Esophagus squamous epithelium (tissue), 5 donors: Measurements from ENCODE around the gene CYB5R2. TPM values are rescaled to one million over a fixed set of nuclear protein-coding genes. Genes with fewer than 3 reads are reported as not detected.

Experiments used
- DNase-seq: peaks from one replicate; lab custom pipeline; 2025; lab: John Stamatoyannopoulos, UW
- H3K27ac ChIP-seq, 4 donors: fragments of 200-600 bp; sonication (generic); one replicate each; pipeline ENCODE4 v1.5.1; 2016 to 2019; ENCODE audit warnings: mild to moderate bottlenecking in 1 of 4
- H3K27me3 ChIP-seq, 4 donors: fragments of 200-600 bp; sonication (generic); 1 replicate in 3 of 4; 2 replicates in 1 of 4; pipeline versions ENCODE4 v1.5.1 to v1.6.0; 2017 to 2021; ENCODE audit warnings: antibody characterized with exemption in 1 of 4
- H3K36me3 ChIP-seq, 3 donors: fragments of 200-600 bp; sonication (generic); one replicate each; pipeline ENCODE4 v1.5.1; 2016 to 2019
- H3K4me1 ChIP-seq, 3 donors: fragments of 200-600 bp; sonication (generic); one replicate each; pipeline ENCODE4 v1.5.1; 2017 to 2019
- H3K4me3 ChIP-seq, 4 donors: fragments of 200-600 bp; sonication (generic); 1 replicate in 3 of 4; 2 replicates in 1 of 4; pipeline ENCODE4 v1.5.1; 2016 to 2019; ENCODE audit warnings: mild to moderate bottlenecking in 2 of 4, moderate library complexity in 1 of 4
- H3K9me3 ChIP-seq, 3 donors: fragments of 200-600 bp; sonication (generic); one replicate each; pipeline ENCODE4 v1.5.1; 2016 to 2019
- CTCF ChIP-seq, 6 experiments: fragments of 450-650 bp in 4 of 6; fragments of 200-600 bp in 2 of 6; sonication (generic) in 2 of 6; IDR thresholded peaks; one replicate each; pipeline ENCODE4 v1.5.1; 2016 to 2019; ENCODE audit warnings: antibody characterized with exemption in 6 of 6, mild to moderate bottlenecking in 4 of 6, moderate library complexity in 4 of 6
- POLR2A ChIP-seq, 4 donors: fragments of 450-650 bp; IDR thresholded peaks; one replicate each; pipeline ENCODE4 v1.6.1; 2017; ENCODE audit warnings: antibody characterized with exemption in 4 of 4, mild to moderate bottlenecking in 4 of 4, moderate library complexity in 3 of 4
- WGBS, 2 donors: methylation state at CpG; one replicate each; pipeline ENCODE4 v1.1.5; 2018; 5-methylcytosine and 5-hydroxymethylcytosine counted together
- intact Hi-C: fragments of 100-400 bp; cut with DNase I; formaldehyde crosslinking; loops from one replicate; pipeline ENCODE4 v1.15.0; 2022
- total RNA-seq, 4 donors: library from RNA; depleted of rRNA; stranded (reverse); fragments of >200 nt; gene quantifications; one replicate each; pipeline ENCODE4 v1.1.0, GENCODE V29; 2016
- donor health status: DM: yes; HTN: yes; CAD: no.

CYB5R2 gene
- total RNA-seq, 4 donors from 2014 or later = 7.6 to 56.9 (median 18.0) TPM

- intact Hi-C loops = no loop called here
- no peak for TF ChIP-seq CTCF (IDR thresholded peaks at IDR 0.05)
- TF ChIP-seq POLR2A (IDR thresholded peaks at IDR 0.05) = no peak
Measured at GRCh38 chr11:7694235-7694634, 20.9 kb upstream of the CYB5R2 start.

GRCh38 chr11:7692426-7692825 lies 19.1 kb upstream of the CYB5R2 start:
- intact Hi-C loops = no loop called here
- H3K4me1 ChIP-seq = no peaks in the 10 kb centered on the region
- no peaks in the 10 kb centered on the region for H3K9me3 ChIP-seq
- H3K27me3 ChIP-seq = peaks cover 0 to 24% (median 0%) of the 10 kb centered on the region in 4 donors
- no peak for TF ChIP-seq POLR2A (IDR thresholded peaks at IDR 0.05)
- no peak for TF ChIP-seq CTCF (IDR thresholded peaks at IDR 0.05)
- DNase-seq = no peak
- H3K27ac ChIP-seq = no peak overlapping the region
- H3K36me3 ChIP-seq = no peaks in the 10 kb centered on the region
- WGBS, 2 donors = 68 to 81% methylated on average over 3 of the region's 3 CpGs
- no peak overlapping the region for H3K4me3 ChIP-seq

More at GRCh38 chr11:7694235-7694634, 20.9 kb upstream of the CYB5R2 start:
- Histone ChIP-seq H3K4me1 (no peaks in the 10 kb centered on the region), H3K27ac (no peak overlapping the region), H3K9me3 (no peaks in the 10 kb centered on the region), H3K4me3 (no peak overlapping the region), H3K36me3 (no peaks in the 10 kb centered on the region), H3K27me3 (peaks cover 0 to 24% (median 0%) of the 10 kb centered on the region in 4 donors)
- WGBS, 2 donors = 70 to 77% methylated on average over 3 of the region's 3 CpGs
- no peak for DNase-seq

- Histone ChIP-seq H3K27ac (no peak overlapping the region), H3K4me3 (no peak overlapping the region), H3K4me1 (no peaks in the 10 kb centered on the region), H3K36me3 (no peaks in the 10 kb centered on the region), H3K9me3 (no peaks in the 10 kb centered on the region), H3K27me3 (peaks cover 0 to 24% (median 0%) of the 10 kb centered on the region in 4 donors)
- WGBS, 2 donors = 56 to 61% methylated on average over 6 of the region's 6 CpGs
- intact Hi-C loops = no loop called here
- TF ChIP-seq POLR2A (IDR thresholded peaks at IDR 0.05) (no peak), CTCF (IDR thresholded peaks at IDR 0.05) (no peak)
- no peak for DNase-seq
Measured at GRCh38 chr11:7691759-7692350, 18.6 kb upstream of the CYB5R2 start.

GRCh38 chr11:7690648-7691047 lies 17.3 kb upstream of the CYB5R2 start:
- H3K4me1 ChIP-seq = no peaks in the 10 kb centered on the region
- WGBS, 2 donors = 42 to 52% methylated on average over 6 of the region's 6 CpGs
- no peak for TF ChIP-seq CTCF (IDR thresholded peaks at IDR 0.05)
- no peak for TF ChIP-seq POLR2A (IDR thresholded peaks at IDR 0.05)
- H3K27me3 ChIP-seq = peaks cover 0 to 24% (median 0%) of the 10 kb centered on the region in 4 donors
- no peaks in the 10 kb centered on the region for H3K9me3 ChIP-seq
- no peak overlapping the region for H3K27ac ChIP-seq
- H3K36me3 ChIP-seq = no peaks in the 10 kb centered on the region
- no peak for DNase-seq
- no peak overlapping the region for H3K4me3 ChIP-seq
- intact Hi-C loops = no loop called here

- H3K27ac ChIP-seq = no peak overlapping the region
- H3K4me1 ChIP-seq = no peaks in the 10 kb centered on the region
- no peaks in the 10 kb centered on the region for H3K36me3 ChIP-seq
- TF ChIP-seq CTCF (IDR thresholded peaks at IDR 0.05) = no peak
- TF ChIP-seq POLR2A (IDR thresholded peaks at IDR 0.05) = no peak
- no peak overlapping the region for H3K4me3 ChIP-seq
- intact Hi-C loops = no loop called here
- WGBS, 2 donors = 56 to 69% methylated on average over 4 of the region's 4 CpGs
- no peaks in the 10 kb centered on the region for H3K9me3 ChIP-seq
- DNase-seq = no peak
- H3K27me3 ChIP-seq = peaks cover 0 to 21% (median 0%) of the 10 kb centered on the region in 4 donors
Measured at GRCh38 chr11:7689239-7689638, 15.9 kb upstream of the CYB5R2 start.
